ENCODE results near the gene P2RY1. TPM values are rescaled to one million over a fixed set of nuclear protein-coding genes. Genes with fewer than 3 reads are reported as not detected.

P2RY1 gene
- total RNA-seq, result 1 to 10 TPM; 1.2 to 2.3 TPM

GRCh38 chr3:152834776-152835600, at the start of gene P2RY1:
TSS of gene P2RY1 (plus strand) at chr3:152835131. CDS start at chr3:152835783, 652 bp downstream.
- H3K27ac Mint-ChIP-seq, result no peak within 1 kb of the TSS

GRCh38 chr3:152786977-152787681, 47.8 kb upstream of the P2RY1 start:
- DNase-seq (ENCODE audit: low spot score) (no peak), ATAC-seq (no peak)
- H3K27ac Mint-ChIP-seq, result no peak overlapping the region
- H3K4me3 Mint-ChIP-seq, result no peak overlapping the region
- no peaks in the 10 kb centered on the region for H3K4me1 Mint-ChIP-seq (ENCODE audit: low read depth in 2 of 2)
- peaks cover 4% of the 10 kb centered on the region for H3K9me3 Mint-ChIP-seq
- no peaks in the 10 kb centered on the region for H3K27me3 Mint-ChIP-seq
- no peaks in the 10 kb centered on the region for H3K36me3 Mint-ChIP-seq

More at GRCh38 chr3:152834776-152835600, at the start of gene P2RY1:
- H3K36me3 Mint-ChIP-seq, result peaks cover 5% of the 10 kb centered on the region
- H3K4me3 Mint-ChIP-seq, result peak within 1 kb of the TSS; percentile 80
- peak; percentile 77 to 87 for ATAC-seq
- H3K27me3 Mint-ChIP-seq, result peaks cover 17 to 25% of the 10 kb centered on the region in 2 donors
- H3K4me1 Mint-ChIP-seq (ENCODE audit: low read depth in 2 of 2), result peaks cover 7 to 10% of the 10 kb centered on the region in 2 donors
- no peaks in the 10 kb centered on the region for H3K9me3 Mint-ChIP-seq
- DNase-seq (ENCODE audit: low spot score), result peak; percentile 72

- H3K36me3 Mint-ChIP-seq, result no peaks in the 10 kb centered on the region
- no peak overlapping the region for H3K4me3 Mint-ChIP-seq
- no peaks in the 10 kb centered on the region for H3K27me3 Mint-ChIP-seq
- no peaks in the 10 kb centered on the region for H3K9me3 Mint-ChIP-seq
- DNase-seq (ENCODE audit: low spot score) (no peak), ATAC-seq (no peak)
- no peak overlapping the region for H3K27ac Mint-ChIP-seq
- no peaks in the 10 kb centered on the region for H3K4me1 Mint-ChIP-seq (ENCODE audit: low read depth in 2 of 2)
Observed at GRCh38 chr3:152790651-152791387, 44.1 kb upstream of the P2RY1 start.

GRCh38 chr3:152793969-152794368, 41.0 kb upstream of the P2RY1 start:
- no peaks in the 10 kb centered on the region for H3K9me3 Mint-ChIP-seq
- DNase-seq (ENCODE audit: low spot score) (no peak), ATAC-seq (no peak)
- H3K4me1 Mint-ChIP-seq (ENCODE audit: low read depth in 2 of 2), result no peaks in the 10 kb centered on the region
- no peak overlapping the region for H3K27ac Mint-ChIP-seq
- no peaks in the 10 kb centered on the region for H3K27me3 Mint-ChIP-seq
- no peaks in the 10 kb centered on the region for H3K36me3 Mint-ChIP-seq
- no peak overlapping the region for H3K4me3 Mint-ChIP-seq

- no peaks in the 10 kb centered on the region for H3K36me3 Mint-ChIP-seq
- ATAC-seq, result no peak
- no peak for DNase-seq (ENCODE audit: low spot score)
- H3K9me3 Mint-ChIP-seq, result no peaks in the 10 kb centered on the region
- no peaks in the 10 kb centered on the region for H3K27me3 Mint-ChIP-seq
- no peaks in the 10 kb centered on the region for H3K4me1 Mint-ChIP-seq (ENCODE audit: low read depth in 2 of 2)
- H3K4me3 Mint-ChIP-seq, result no peak overlapping the region
- H3K27ac Mint-ChIP-seq, result no peak overlapping the region
Observed at GRCh38 chr3:152797751-152798432, 37.0 kb upstream of the P2RY1 start.

- no peaks in the 10 kb centered on the region for H3K36me3 Mint-ChIP-seq
- ATAC-seq (no peak), DNase-seq (ENCODE audit: low spot score) (no peak)
- no peaks in the 10 kb centered on the region for H3K4me1 Mint-ChIP-seq (ENCODE audit: low read depth in 2 of 2)
- no peak overlapping the region for H3K27ac Mint-ChIP-seq
- H3K4me3 Mint-ChIP-seq, result no peak overlapping the region
- H3K27me3 Mint-ChIP-seq, result peaks cover 0 to 5% of the 10 kb centered on the region in 2 donors
- no peaks in the 10 kb centered on the region for H3K9me3 Mint-ChIP-seq
Observed at GRCh38 chr3:152811974-152812760, 22.8 kb upstream of the P2RY1 start.

GRCh38 chr3:152817400-152817799, 17.5 kb upstream of the P2RY1 start:
- no peak overlapping the region for H3K4me3 Mint-ChIP-seq
- no peaks in the 10 kb centered on the region for H3K9me3 Mint-ChIP-seq
- no peak for ATAC-seq
- no peak overlapping the region for H3K27ac Mint-ChIP-seq
- no peaks in the 10 kb centered on the region for H3K27me3 Mint-ChIP-seq
- no peak for DNase-seq (ENCODE audit: low spot score)
- H3K4me1 Mint-ChIP-seq (ENCODE audit: low read depth in 2 of 2), result no peaks in the 10 kb centered on the region
- H3K36me3 Mint-ChIP-seq, result no peaks in the 10 kb centered on the region

- H3K36me3 Mint-ChIP-seq, result no peaks in the 10 kb centered on the region
- H3K9me3 Mint-ChIP-seq, result no peaks in the 10 kb centered on the region
- no peaks in the 10 kb centered on the region for H3K4me1 Mint-ChIP-seq (ENCODE audit: low read depth in 2 of 2)
- H3K4me3 Mint-ChIP-seq, result no peak overlapping the region
- no peak overlapping the region for H3K27ac Mint-ChIP-seq
- no peak for DNase-seq (ENCODE audit: low spot score)
- no peaks in the 10 kb centered on the region for H3K27me3 Mint-ChIP-seq
- no peak for ATAC-seq
Observed at GRCh38 chr3:152818027-152818426, 16.9 kb upstream of the P2RY1 start.

GRCh38 chr3:152823173-152823572, 11.8 kb upstream of the P2RY1 start:
- DNase-seq (ENCODE audit: low spot score) (no peak), ATAC-seq (no peak)
- Mint-ChIP-seq H3K27me3 (peaks cover 6 to 9% of the 10 kb centered on the region in 2 donors), H3K36me3 (no peaks in the 10 kb centered on the region), H3K9me3 (no peaks in the 10 kb centered on the region), H3K4me3 (no peak overlapping the region), H3K27ac (no peak overlapping the region), H3K4me1 (ENCODE audit: low read depth in 2 of 2) (no peaks in the 10 kb centered on the region)

GRCh38 chr3:152823781-152824180, 11.2 kb upstream of the P2RY1 start:
- no peaks in the 10 kb centered on the region for H3K9me3 Mint-ChIP-seq

GRCh38 chr3:152825566-152825965, 9.4 kb upstream of the P2RY1 start:
- Mint-ChIP-seq H3K27ac (no peak overlapping the region), H3K27me3 (peaks cover 9 to 10% of the 10 kb centered on the region in 2 donors), H3K4me1 (ENCODE audit: low read depth in 2 of 2) (no peaks in the 10 kb centered on the region), H3K4me3 (no peak overlapping the region), H3K9me3 (no peaks in the 10 kb centered on the region), H3K36me3 (no peaks in the 10 kb centered on the region)
- DNase-seq (ENCODE audit: low spot score) (no peak), ATAC-seq (no peak)

More at GRCh38 chr3:152823781-152824180, 11.2 kb upstream of the P2RY1 start:
- peaks cover 6 to 9% of the 10 kb centered on the region in 2 donors for H3K27me3 Mint-ChIP-seq
- ATAC-seq, result no peak
- H3K27ac Mint-ChIP-seq, result no peak overlapping the region
- no peak overlapping the region for H3K4me3 Mint-ChIP-seq
- H3K4me1 Mint-ChIP-seq (ENCODE audit: low read depth in 2 of 2), result no peaks in the 10 kb centered on the region
- DNase-seq (ENCODE audit: low spot score), result no peak
- no peaks in the 10 kb centered on the region for H3K36me3 Mint-ChIP-seq

- Mint-ChIP-seq H3K27ac (no peak overlapping the region), H3K4me1 (ENCODE audit: low read depth in 2 of 2) (no peaks in the 10 kb centered on the region), H3K36me3 (no peaks in the 10 kb centered on the region), H3K4me3 (no peak overlapping the region), H3K9me3 (no peaks in the 10 kb centered on the region), H3K27me3 (peaks cover 9 to 15% of the 10 kb centered on the region in 2 donors)
- ATAC-seq (no peak), DNase-seq (ENCODE audit: low spot score) (no peak)
Observed at GRCh38 chr3:152826476-152826875, 8.5 kb upstream of the P2RY1 start.

GRCh38 chr3:152827313-152827712, 7.6 kb upstream of the P2RY1 start:
- Mint-ChIP-seq H3K27ac (no peak overlapping the region), H3K9me3 (no peaks in the 10 kb centered on the region), H3K4me1 (ENCODE audit: low read depth in 2 of 2) (no peaks in the 10 kb centered on the region), H3K4me3 (no peak overlapping the region), H3K36me3 (no peaks in the 10 kb centered on the region), H3K27me3 (peaks cover 9 to 15% of the 10 kb centered on the region in 2 donors)
- ATAC-seq, result no peak
- no peak for DNase-seq (ENCODE audit: low spot score)

Data from natural killer cell treated with Interleukin-12 subunit alpha and Interleukin-12 subunit beta and Interleukin-15 and Interleukin-18, amount 100 ng/mL, for 72 hours (primary cell).